K562 (cell line): ENCODE data around the gene EGFL7. TPM values are rescaled to one million over a fixed set of nuclear protein-coding genes. Genes with fewer than 3 reads are reported as not detected.

Experiments
- BCOR ChIP-seq: fragments of 450-650 bp; IDR thresholded peaks from 2 replicates; pipeline ENCODE4 v1.6.1; 2016
- ETV6 ChIP-seq, 3 experiments: fragments of 150-350 bp in 1 of 3; sonication (generic) in 1 of 3; formaldehyde crosslinking in 1 of 3; IDR thresholded peaks; 2 replicates each; pipeline versions ENCODE4 v1.6.1 to v1.8.0; 2014 to 2022; ENCODE audit warnings: borderline replicate concordance in 2 of 3, low read depth in 2 of 3, antibody characterized with exemption in 1 of 3, low read length in 1 of 3, mild to moderate bottlenecking in 1 of 3, missing genetic modification reagents in 1 of 3
- KAT7 ChIP-seq: sonication (generic); formaldehyde crosslinking; IDR thresholded peaks from 2 replicates; pipeline ENCODE4 v1.8.0; 2022; ENCODE audit warnings: missing genetic modification reagents, mild to moderate bottlenecking, borderline replicate concordance
- MTA2 ChIP-seq: fragments of 450-650 bp; IDR thresholded peaks from 2 replicates; pipeline ENCODE4 v1.6.1; 2016; ENCODE audit warnings: low read depth
- NCOA6 ChIP-seq: fragments of 450-650 bp; IDR thresholded peaks from 2 replicates; pipeline ENCODE4 v1.6.1; 2017; ENCODE audit warnings: mild to moderate bottlenecking
- RFX1 ChIP-seq: fragments of 450-650 bp; IDR thresholded peaks from 2 replicates; pipeline ENCODE4 v1.6.1; 2016; ENCODE audit warnings: mild to moderate bottlenecking, moderate library complexity
- ZNF644 ChIP-seq: fragments of 200-800 bp; sonication (Bioruptor generic); IDR thresholded peaks from 2 replicates; pipeline ENCODE4 v1.6.1; 2016; ENCODE audit warnings: low read depth, missing genetic modification characterization, missing compliant biosample characterization
- polyA plus RNA-seq, 8 experiments: library from polyadenylated mRNA; depleted of rRNA in 4 of 8; stranded (reverse) in 5 of 8; unstranded in 3 of 8; fragments of >200 nt; fragmentation: Nextera tagmentation in 2 of 8; fragmentation: Illumina TruSeq in 1 of 8; extraction: Ambion mirVana in 2 of 8; extraction: Trizol in 1 of 8; gene quantifications; 2 replicates each; pipeline versions ENCODE4 v1.2.1 to v1.2.3, GENCODE V29; 2011 to 2014; ENCODE audit warnings: inconsistent platforms in 1 of 8, missing spikeins in 1 of 8
- total RNA-seq, 7 experiments: library from RNA; depleted of rRNA in 6 of 7; stranded (reverse); fragments of >200 nt in 6 of 7; fragmentation: Illumina TruSeq in 2 of 7; extraction: Trizol in 2 of 7; gene quantifications; 2 replicates each; pipeline versions ENCODE4 v1.2.1 to v1.2.3, GENCODE V29; 2011 to 2021; ENCODE audit warnings: low replicate concordance in 1 of 7
- TF ChIP-seq, protein P1 (sequence below), 2 experiments: fragments of 450-650 bp in 1 of 2; sonication (generic) in 1 of 2; formaldehyde crosslinking in 1 of 2; IDR thresholded peaks; 2 replicates each; pipeline versions ENCODE4 v1.7.1 to v1.9.0; 2016 to 2022; ENCODE audit warnings: inconsistent platforms in 1 of 2, mild to moderate bottlenecking in 1 of 2, missing genetic modification reagents in 1 of 2
- TF ChIP-seq, protein P2 (sequence below): sonication (generic); formaldehyde crosslinking; IDR thresholded peaks from 2 replicates; pipeline ENCODE4 v1.4.0; 2020; ENCODE audit warnings: mild to moderate bottlenecking, missing genetic modification reagents
- TF ChIP-seq, protein P3 (sequence below): fragments of 250-450 bp; sonication (Bioruptor Pico); IDR thresholded peaks from 2 replicates; pipeline ENCODE4 v1.4.0; 2020; ENCODE audit warnings: mild to moderate bottlenecking, moderate library complexity
- TF ChIP-seq, protein P4 (sequence below): fragments of 250-450 bp; sonication (Bioruptor Pico); IDR thresholded peaks from 2 replicates; pipeline ENCODE4 v1.8.0; 2021; ENCODE audit warnings: moderate library complexity, mild to moderate bottlenecking, inconsistent platforms

Gene EGFL7
- total and polyA plus RNA-seq, 9 of the 15 experiments (the other 6 are each of a cell fraction or from before 2014, with no cell fraction given) = 1.5 to 286 (median 55.5) TPM

DNA sequence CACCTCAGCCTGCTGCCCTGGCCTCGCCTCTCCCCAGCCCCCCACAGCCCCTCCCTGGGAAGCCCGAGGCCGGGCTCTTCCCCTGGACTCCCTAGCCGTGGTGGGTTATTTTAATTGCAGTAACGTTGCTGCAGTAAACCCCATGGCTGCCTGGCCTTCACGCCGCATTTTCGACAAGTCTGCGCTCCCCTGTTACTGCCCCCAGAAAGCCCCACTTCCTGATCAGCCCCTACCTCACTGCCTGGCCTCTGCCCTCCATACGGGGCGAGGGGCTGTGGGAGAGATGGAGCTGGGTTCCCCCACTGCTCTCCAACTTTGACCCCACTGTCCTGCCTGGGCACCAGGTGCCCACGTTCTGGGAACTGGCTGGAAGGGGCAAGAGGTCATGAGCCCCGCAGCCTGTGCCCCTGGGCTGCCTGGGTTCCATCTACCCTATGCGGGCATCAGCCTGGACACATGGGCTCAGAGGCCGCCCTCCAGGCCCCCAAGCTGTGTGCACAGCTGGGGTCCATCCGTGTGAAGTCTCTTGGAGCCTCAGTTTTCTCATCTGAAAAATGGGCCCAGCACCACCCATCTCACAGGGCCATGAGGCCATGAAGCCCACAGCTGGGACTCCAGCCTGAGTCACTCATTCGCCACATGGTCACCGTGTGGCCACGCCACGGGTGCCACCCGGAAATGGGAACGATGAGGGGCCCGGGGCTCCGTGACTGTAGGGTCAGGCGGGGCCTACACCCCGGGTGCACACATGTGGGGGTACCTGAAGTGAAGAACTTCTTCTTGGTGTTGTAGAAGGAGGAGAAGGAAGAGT, 11.5 kb downstream of the EGFL7 start (continued):
- TF ChIP-seq, protein P1, sequence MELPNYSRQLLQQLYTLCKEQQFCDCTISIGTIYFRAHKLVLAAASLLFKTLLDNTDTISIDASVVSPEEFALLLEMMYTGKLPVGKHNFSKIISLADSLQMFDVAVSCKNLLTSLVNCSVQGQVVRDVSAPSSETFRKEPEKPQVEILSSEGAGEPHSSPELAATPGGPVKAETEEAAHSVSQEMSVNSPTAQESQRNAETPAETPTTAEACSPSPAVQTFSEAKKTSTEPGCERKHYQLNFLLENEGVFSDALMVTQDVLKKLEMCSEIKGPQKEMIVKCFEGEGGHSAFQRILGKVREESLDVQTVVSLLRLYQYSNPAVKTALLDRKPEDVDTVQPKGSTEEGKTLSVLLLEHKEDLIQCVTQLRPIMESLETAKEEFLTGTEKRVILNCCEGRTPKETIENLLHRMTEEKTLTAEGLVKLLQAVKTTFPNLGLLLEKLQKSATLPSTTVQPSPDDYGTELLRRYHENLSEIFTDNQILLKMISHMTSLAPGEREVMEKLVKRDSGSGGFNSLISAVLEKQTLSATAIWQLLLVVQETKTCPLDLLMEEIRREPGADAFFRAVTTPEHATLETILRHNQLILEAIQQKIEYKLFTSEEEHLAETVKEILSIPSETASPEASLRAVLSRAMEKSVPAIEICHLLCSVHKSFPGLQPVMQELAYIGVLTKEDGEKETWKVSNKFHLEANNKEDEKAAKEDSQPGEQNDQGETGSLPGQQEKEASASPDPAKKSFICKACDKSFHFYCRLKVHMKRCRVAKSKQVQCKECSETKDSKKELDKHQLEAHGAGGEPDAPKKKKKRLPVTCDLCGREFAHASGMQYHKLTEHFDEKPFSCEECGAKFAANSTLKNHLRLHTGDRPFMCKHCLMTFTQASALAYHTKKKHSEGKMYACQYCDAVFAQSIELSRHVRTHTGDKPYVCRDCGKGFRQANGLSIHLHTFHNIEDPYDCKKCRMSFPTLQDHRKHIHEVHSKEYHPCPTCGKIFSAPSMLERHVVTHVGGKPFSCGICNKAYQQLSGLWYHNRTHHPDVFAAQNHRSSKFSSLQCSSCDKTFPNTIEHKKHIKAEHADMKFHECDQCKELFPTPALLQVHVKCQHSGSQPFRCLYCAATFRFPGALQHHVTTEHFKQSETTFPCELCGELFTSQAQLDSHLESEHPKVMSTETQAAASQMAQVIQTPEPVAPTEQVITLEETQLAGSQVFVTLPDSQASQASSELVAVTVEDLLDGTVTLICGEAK (IDR thresholded peaks at IDR 0.05) = no peak
- TF ChIP-seq, protein P1 (CRISPR knock-in tag; IDR thresholded peaks at IDR 0.05) = peak; percentile 23; the same call in 1 of the 2 replicates
- TF ChIP-seq, protein P2, sequence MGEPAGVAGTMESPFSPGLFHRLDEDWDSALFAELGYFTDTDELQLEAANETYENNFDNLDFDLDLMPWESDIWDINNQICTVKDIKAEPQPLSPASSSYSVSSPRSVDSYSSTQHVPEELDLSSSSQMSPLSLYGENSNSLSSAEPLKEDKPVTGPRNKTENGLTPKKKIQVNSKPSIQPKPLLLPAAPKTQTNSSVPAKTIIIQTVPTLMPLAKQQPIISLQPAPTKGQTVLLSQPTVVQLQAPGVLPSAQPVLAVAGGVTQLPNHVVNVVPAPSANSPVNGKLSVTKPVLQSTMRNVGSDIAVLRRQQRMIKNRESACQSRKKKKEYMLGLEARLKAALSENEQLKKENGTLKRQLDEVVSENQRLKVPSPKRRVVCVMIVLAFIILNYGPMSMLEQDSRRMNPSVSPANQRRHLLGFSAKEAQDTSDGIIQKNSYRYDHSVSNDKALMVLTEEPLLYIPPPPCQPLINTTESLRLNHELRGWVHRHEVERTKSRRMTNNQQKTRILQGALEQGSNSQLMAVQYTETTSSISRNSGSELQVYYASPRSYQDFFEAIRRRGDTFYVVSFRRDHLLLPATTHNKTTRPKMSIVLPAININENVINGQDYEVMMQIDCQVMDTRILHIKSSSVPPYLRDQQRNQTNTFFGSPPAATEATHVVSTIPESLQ = no peak
- no peak for TF ChIP-seq NCOA6
- TF ChIP-seq, protein P3, sequence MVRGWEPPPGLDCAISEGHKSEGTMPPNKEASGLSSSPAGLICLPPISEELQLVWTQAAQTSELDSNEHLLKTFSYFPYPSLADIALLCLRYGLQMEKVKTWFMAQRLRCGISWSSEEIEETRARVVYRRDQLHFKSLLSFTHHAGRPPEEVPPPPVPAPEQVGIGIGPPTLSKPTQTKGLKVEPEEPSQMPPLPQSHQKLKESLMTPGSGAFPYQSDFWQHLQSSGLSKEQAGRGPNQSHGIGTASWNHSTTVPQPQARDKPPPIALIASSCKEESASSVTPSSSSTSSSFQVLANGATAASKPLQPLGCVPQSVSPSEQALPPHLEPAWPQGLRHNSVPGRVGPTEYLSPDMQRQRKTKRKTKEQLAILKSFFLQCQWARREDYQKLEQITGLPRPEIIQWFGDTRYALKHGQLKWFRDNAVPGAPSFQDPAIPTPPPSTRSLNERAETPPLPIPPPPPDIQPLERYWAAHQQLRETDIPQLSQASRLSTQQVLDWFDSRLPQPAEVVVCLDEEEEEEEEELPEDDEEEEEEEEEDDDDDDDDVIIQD (CRISPR knock-in tag) = no peak
- no peak for TF ChIP-seq MTA2
- no peak for TF ChIP-seq ZNF644 (tag)
- TF ChIP-seq, protein P4, sequence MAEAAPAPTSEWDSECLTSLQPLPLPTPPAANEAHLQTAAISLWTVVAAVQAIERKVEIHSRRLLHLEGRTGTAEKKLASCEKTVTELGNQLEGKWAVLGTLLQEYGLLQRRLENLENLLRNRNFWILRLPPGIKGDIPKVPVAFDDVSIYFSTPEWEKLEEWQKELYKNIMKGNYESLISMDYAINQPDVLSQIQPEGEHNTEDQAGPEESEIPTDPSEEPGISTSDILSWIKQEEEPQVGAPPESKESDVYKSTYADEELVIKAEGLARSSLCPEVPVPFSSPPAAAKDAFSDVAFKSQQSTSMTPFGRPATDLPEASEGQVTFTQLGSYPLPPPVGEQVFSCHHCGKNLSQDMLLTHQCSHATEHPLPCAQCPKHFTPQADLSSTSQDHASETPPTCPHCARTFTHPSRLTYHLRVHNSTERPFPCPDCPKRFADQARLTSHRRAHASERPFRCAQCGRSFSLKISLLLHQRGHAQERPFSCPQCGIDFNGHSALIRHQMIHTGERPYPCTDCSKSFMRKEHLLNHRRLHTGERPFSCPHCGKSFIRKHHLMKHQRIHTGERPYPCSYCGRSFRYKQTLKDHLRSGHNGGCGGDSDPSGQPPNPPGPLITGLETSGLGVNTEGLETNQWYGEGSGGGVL = no peak
- TF ChIP-seq KAT7 (CRISPR knock-in tag) = no peak
- peak; percentile 99 for TF ChIP-seq BCOR
- no peak for TF ChIP-seq ETV6 (IDR thresholded peaks at IDR 0.05; ENCODE audit: borderline replicate concordance in 1 of 2, low read depth in 2 of 2, low read length in 1 of 2)
- TF ChIP-seq ETV6 (CRISPR knock-in tag; IDR thresholded peaks at IDR 0.05; ENCODE audit: borderline replicate concordance) = no peak
- TF ChIP-seq RFX1 = no peak
